GM18867 (cell line): ENCODE measurements around the gene ERGIC3.

Experiments used
- ATAC-seq: cut with Tn5 transposase; IDR thresholded peaks from one replicate; pipeline ENCODE4 v1.9.1; 2021; ENCODE audit warnings: mild to moderate bottlenecking, moderate library complexity; ENCODE audit not compliant: unreplicated experiment

The ERGIC3 gene

DNA sequence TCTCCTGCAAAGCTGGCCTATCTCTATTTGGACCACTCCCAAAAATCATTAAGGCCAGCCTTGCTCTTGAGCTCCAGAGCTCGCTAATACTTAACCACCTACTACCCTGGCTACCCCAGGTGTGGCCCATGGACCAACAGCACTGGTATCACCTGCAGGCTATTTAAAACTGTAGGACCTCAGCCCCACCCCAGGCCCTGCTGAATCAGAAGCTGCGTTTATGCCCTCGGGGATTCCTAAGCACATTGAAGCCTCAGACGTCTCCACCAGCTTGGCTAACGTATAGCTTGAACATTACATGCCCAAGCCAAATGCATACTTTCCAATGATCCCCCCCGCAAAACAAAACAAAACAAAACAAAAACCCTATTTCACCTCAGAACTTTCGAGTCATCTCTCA, 54.0 kb downstream of the ERGIC3 start:
- no peak for ATAC-seq

- ATAC-seq = no peak
Observed at GRCh38 chr20:35597186-35597585, 55.3 kb downstream of the ERGIC3 start.

DNA sequence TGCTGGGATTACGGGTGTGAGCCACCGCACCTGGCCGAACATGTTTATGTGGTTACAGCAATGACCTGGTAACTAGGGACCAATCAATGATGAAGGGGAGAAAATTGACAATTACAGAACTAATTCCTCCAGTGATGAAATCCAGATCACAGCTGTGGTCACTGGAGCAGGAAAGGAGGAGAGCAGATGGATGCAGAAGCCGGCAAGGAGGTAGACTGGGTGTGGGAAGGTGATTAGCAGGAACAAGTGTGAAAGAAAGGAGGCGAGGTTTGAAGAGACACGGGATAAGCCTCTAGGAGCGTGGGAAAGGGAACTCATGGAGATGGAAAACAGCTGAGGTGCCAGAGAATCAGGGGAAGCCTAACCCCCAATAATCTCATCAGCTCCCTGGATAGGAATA, 56.6 kb downstream of the ERGIC3 start:
- no peak for ATAC-seq

- ATAC-seq = no peak
Observed at GRCh38 chr20:35598899-35599775, 57.3 kb downstream of the ERGIC3 start.

- no peak for ATAC-seq
Observed at GRCh38 chr20:35599776-35600120, 57.9 kb downstream of the ERGIC3 start.

GRCh38 chr20:35600176-35600992, 58.5 kb downstream of the ERGIC3 start:
- no peak for ATAC-seq

- ATAC-seq = peak; percentile 46
Observed at GRCh38 chr20:35600993-35601973, 59.4 kb downstream of the ERGIC3 start.

DNA sequence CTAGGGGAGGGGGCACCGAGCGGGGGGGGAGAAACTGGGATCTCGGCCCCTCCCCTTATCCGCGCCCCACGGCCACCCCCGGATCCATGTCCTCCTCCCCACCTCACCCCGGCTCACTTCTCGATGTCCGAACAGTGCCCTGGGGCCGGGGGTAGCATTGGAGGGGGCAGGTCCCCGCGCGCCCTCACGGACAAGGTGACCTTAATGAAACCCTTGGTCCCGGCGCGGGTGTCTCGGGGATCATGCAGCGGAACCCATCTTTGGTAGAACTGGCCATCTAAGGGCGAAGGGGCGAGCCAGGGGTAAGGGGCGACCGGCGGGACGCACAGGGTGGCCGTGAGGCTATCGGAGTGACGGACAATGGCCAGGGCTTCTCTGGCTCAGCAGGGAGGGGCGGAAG, 60.1 kb downstream of the ERGIC3 start:
- no peak for ATAC-seq

GRCh38 chr20:35602851-35603495, 61.1 kb downstream of the ERGIC3 start:
- no peak for ATAC-seq

- no peak for ATAC-seq
Observed at GRCh38 chr20:35603695-35604448, 62.0 kb downstream of the ERGIC3 start.

DNA sequence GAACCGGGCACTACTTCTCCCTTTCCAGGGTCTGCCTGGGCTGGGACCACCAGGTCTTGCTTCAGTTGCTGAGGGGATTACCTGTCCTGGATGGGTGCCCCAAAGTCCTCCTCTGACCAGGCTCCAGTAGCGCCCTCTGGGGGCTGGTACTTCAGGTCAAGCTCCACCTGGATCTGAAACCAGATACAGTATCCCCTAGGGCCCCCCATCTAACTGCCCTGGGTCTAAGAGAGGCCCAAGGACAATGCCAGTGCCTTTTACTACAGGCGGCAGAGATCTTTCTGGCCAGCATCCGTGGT, 62.5 kb downstream of the ERGIC3 start:
- no peak for ATAC-seq

DNA sequence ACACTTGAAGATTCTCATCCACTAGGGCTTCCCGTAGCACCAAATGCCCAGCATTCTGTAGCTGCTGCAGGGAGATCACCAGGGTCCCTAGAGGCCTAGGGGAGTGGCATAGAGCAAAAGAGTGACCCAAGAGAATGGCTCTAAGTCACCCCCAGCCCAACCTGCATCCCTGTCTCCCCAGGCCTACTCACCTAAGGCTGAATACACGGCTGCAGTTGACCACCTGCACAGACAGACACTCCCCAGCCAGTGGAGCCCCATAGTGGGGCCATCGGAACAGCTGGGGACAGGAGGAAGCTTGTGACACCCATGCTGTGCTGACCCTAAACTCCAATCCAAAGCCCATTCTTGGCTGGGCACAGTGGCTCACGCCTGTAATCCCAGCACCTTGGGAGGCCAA, 64.2 kb downstream of the ERGIC3 start:
- no peak for ATAC-seq
